Esophagus muscularis mucosa (tissue), 4 donors: Measurements from ENCODE around the gene HSPG2.
A peak's percentile ranks its signal among the peaks of the same experiment; 100 is the strongest.

ENCODE experiments used
- CTCF ChIP-seq, 3 experiments: fragments of 200-600 bp in 2 of 3; fragments of 450-650 bp in 1 of 3; sonication (generic) in 2 of 3; IDR thresholded peaks; one replicate each; pipeline ENCODE4 v1.5.1; 2017 to 2019; ENCODE audit warnings: antibody characterized with exemption in 3 of 3, mild to moderate bottlenecking in 2 of 3, moderate library complexity in 1 of 3
- EP300 ChIP-seq: sonication (generic); formaldehyde crosslinking; IDR thresholded peaks from one replicate; pipeline ENCODE4 v1.6.1; 2017; ENCODE audit warnings: antibody characterized with exemption
- POLR2A ChIP-seq: fragments of 450-650 bp; IDR thresholded peaks from one replicate; pipeline ENCODE4 v1.6.1; 2017; ENCODE audit warnings: antibody characterized with exemption, moderate library complexity, mild to moderate bottlenecking, low read depth
- POLR2AphosphoS5 ChIP-seq, 2 donors: sonication (generic); formaldehyde crosslinking; IDR thresholded peaks; one replicate each; pipeline ENCODE4 v1.6.1; 2017; ENCODE audit warnings: antibody characterized with exemption in 2 of 2

DNA sequence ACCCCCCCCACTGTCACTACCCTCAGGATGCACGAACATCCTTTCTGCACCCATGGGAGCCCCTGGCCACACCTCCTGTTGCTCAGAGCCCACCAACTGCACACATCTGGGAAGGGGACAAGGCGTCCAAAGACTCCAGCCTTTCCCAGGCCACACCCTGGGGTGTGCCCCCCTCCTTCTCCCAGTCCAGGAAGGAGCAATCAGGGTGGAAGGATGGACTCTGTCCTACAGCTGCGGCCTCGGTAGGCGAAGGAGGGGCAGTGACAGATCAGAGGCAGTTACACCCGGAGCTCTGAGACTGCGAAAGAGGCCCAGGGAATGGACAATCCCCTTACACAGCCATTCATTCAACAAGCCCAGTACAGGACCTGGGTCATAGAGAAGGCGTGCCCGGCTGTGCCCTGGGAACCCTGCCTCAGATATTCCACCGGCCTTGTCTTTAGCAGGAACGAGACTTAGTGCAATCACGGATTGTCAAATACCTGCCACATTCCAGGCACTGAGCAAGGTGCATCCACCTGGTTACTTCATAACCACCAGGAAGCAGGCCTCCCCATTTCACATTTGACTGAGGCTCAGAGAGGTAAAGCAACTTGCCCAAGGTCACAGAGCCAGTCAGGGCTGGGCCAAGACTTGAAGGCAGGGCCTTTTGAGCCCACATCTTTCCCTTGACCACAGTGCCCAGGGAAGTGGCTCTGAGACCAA is 9.4 kb downstream of the HSPG2 start:
- TF ChIP-seq CTCF (IDR thresholded peaks at IDR 0.05) (no peak), EP300 (peak; percentile 30), POLR2A (no peak), POLR2AphosphoS5 (IDR thresholded peaks at IDR 0.05) (peak in 1 of 2 donors; percentile 76)
